HG02610 (cell line): ENCODE measurements around the gene SKAP1.

Experiments used
- ATAC-seq: cut with Tn5 transposase; IDR thresholded peaks from one replicate; pipeline ENCODE4 v1.9.1; 2021; ENCODE audit warnings: mild to moderate bottlenecking, moderate library complexity; ENCODE audit not compliant: unreplicated experiment

SKAP1 gene

DNA sequence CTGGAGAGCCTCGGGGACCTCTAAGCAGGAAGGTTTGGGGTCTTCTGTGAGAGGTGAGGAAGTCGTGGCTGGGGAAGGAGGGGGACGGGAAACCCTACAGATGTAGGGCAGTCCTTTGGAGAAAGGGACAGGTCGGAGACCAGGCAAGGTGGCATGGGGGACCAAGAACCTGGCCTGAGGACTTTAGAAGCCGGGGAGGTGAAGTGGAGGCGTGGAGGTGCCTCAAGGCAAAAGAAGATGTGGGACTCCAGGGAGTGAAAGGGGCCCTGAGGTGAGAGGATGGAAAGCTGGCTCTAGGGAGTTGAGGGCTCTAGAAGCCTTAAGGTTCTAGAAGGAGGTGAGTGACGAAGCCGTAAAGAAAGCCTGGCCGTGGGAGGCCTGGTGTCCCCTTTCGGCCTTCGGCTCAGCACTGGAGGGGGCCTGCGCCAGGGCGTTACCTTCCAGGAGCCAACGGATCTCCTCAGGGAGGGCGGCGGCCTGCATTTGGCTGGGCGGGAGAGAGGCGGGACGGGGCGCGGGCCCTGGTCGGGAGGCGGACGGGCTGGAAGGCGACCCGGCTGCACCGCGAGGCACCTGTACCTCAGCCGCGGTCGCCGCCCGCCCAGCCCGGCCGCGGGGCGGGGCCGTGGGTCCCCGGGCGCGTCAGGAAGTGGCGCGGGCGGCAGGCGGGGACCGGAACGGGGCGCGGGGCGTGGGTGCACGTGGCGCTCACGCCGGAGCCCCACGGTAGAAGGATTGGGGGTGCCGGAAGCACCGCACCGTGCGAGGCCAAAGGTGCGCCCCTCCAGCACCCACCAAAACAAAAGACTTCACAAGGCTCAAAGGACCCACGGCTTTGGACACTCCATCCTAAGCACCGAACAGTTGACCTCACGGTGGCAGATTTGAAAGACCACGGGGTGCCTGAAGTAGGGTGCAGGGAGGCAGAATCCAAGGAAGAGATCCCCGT lies at the start of gene SKAP1:
Gene SKAP1 (minus strand): TSS at position 577 of the 949 bp plus-strand sequence.
- ATAC-seq, result peak; percentile 73

GRCh38 chr17:48479014-48479402 lies 49.0 kb upstream of the SKAP1 start:
- ATAC-seq, result no peak

- ATAC-seq, result peak; percentile 84
These were observed 48.4 kb upstream of the SKAP1 start for GRCh38 chr17:48478224-48479013.

DNA sequence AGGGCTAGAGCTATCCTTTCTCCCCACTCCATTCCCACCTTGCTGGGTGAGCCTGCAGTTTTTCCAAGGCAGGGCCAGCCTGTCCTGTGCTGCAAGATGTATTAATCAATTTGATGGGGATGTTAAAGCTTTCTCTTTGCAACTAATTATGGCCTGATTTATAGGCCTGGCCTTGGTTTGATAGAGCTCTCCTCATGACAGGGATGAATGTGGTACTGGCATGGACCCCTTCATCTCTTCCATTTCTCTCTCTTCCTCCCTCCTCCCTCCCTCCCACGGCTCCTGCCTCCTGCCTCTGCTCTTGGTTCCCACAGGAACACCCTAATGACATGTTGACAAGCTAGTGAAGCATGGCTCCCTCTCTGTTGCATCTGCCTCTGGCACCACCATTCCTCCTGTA lies 47.2 kb upstream of the SKAP1 start:
- no peak for ATAC-seq

DNA sequence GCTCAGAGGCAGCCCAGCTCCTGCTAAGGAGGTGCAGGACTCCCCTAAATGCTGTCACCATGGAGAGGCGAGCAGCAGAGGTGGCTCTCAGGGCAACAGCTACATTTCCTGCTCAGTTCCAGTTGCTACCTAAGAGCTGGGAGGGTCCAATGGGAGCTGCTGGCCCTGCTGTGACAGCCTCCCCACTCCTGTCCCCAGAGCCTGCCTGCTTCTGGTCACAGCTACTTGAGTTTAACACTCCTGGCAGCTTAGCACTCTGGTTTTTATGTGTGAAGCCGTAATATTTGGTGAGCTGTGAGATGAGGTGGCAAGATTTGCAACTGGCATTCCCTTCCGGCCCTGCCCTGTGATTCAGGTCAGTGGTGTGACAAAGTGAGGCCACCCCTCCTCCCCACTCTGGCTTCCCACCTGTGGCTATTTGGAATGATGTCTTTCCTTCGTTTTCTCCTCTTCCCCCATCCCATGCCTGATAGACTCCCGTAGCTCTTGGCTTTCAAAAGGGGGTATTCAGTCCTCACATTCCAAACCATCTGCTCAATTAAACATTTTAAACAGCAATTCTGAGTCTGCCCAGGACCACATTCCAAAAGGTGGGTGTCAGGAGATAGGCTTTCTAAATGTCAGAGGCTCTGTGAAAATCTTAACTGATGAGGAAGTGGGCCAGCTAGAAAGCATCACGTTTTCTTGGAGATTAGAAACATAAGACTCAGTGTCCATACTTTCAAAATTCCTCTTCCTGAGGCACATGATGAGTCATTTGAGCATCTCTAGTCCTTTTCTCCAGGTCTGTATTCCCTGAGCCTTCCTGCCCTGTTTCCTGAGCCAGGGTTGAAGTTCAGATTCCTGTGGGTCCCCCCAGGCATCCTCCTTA lies 42.6 kb upstream of the SKAP1 start:
- no peak for ATAC-seq

GRCh38 chr17:48471817-48472410 lies 41.9 kb upstream of the SKAP1 start:
- no peak for ATAC-seq

- no peak for ATAC-seq
These were observed 40.5 kb upstream of the SKAP1 start for GRCh38 chr17:48470388-48471034.

DNA sequence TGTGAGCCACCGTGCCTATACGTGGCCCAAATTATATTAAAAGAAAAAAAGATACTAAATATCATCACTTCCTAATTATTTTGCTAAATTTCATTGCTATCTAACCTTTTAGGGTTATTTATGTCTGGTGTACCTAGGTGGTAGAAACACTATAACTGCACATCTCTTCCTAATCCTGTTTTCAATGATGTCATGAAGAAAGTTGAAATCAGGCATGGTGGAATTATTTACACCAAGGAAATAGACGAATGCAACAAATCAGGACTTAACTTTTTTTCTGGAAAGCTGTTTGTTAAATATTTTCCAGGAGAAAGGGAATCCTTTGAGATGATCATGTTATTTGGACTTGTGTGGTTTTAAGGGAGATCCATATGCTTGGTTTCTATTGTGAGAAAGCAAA lies 39.2 kb upstream of the SKAP1 start:
- no peak for ATAC-seq

- ATAC-seq, result no peak
These were observed 38.3 kb upstream of the SKAP1 start for GRCh38 chr17:48468299-48468698.

DNA sequence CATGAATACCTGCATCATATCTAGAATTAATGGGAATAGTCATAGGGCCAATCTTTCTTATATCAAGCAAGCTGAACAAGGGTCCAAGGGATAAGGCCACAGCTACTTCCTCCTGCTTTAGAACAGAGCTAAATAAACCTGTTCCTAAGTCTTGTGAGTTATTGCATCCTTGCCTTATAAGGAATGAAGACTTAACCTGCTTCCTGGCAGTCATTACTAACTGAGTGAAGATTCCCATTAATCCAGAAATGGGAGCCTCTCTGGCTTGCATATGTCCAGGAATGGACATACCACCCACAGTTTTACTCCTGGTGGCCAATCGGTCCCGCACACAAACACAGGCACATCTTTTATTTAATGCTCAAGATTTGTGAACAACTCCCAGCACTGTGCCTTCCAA lies 35.9 kb upstream of the SKAP1 start:
- ATAC-seq, result no peak

GRCh38 chr17:48463526-48463925 lies 33.5 kb upstream of the SKAP1 start:
- no peak for ATAC-seq

GRCh38 chr17:48462946-48463345 lies 32.9 kb upstream of the SKAP1 start:
- ATAC-seq, result no peak

DNA sequence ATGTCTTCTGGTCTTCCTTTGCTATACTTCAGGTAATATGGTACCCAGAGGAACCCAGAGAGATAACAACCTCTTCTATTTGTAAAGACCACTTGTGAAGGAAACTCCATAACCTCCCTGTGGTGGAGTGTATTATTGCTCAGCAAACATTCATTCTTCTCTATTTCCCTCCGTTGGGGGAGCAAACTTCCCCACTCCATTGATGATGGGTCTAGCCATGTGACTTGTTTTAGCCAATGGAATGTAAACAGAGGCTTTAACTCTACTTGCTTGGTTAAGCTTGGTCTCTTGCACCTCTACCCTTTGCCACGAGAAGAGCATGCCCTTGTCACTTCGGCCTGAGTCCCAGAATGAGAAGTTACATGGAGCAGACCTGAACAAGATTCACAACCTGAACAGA lies 30.0 kb upstream of the SKAP1 start:
- ATAC-seq, result no peak

- peak; percentile 64 for ATAC-seq
These were observed 29.2 kb upstream of the SKAP1 start for GRCh38 chr17:48459070-48459844.

DNA sequence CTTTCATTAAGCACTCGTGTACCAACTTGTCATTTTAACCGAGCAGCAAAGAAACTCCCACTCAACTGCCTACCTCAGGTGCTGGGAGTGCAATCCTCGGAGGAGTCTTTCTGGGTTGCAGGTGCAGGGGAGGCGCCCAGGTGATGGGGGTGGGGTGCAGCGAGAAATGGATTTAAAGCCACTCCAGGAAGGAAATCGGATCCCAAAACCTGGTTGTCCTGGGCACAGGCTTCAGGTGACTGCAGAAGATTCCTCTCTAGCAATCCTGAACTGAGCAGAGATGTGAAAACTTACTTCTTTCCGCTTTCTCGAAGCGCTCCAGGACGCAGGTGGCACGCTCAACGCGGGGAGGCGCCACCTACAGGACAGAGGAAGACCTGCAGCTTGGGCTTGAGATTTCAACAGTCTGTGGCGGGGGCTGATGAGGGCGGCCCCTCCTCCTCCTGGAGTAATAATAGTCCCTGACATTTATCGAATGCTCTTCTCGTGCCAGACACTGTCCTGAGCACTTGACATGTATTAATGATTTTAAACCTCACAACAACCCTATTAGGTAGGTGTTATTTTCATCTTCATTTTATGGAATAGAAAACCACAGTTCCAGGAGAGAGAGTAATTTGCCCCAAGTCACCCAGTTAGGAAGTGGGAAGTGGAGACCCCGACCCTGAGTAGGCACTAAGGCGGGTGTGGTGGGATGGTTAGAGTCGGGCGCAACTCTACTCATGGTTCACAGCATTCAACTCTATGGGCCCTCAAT lies 27.2 kb upstream of the SKAP1 start:
- no peak for ATAC-seq

- ATAC-seq, result no peak
These were observed 26.6 kb upstream of the SKAP1 start for GRCh38 chr17:48456589-48456988.

DNA sequence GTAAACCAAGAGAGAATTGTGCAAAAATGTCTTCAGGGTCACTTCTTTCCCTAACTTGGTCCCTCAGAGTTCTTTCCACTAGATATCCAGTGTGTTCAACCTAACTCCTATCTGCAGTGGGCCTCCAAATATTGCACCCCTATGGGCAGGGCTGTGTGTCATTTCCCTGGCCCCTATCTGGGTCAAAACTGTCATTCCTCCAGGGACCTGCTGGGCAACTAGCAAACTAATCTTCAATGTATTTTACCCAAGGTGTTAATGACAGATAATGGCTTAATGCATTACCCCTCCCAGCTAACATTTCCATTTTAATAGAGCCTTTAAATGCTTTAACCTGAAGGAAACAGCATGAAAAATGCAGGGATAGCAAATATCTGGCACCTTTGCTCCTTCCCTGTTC lies 25.8 kb upstream of the SKAP1 start:
- ATAC-seq, result no peak

DNA sequence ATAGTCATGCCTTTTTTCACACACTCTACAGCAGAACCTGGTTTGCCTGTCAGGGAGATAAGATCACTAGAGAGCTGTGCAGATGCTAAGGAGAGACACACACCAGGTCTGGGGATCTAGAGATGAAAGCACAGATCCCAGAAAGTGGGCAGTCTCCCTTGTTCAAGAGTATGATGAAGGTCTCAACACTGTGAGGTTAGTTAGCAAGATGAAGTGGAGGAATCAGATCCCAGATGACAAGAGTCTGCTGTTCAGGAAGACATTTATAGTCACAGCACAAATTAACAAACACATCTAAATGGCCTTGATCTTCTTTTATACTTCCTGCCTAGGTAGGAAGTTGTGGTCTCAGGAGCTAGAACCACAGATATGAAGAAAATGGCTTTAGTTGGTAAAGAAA lies 23.4 kb upstream of the SKAP1 start:
- no peak for ATAC-seq

DNA sequence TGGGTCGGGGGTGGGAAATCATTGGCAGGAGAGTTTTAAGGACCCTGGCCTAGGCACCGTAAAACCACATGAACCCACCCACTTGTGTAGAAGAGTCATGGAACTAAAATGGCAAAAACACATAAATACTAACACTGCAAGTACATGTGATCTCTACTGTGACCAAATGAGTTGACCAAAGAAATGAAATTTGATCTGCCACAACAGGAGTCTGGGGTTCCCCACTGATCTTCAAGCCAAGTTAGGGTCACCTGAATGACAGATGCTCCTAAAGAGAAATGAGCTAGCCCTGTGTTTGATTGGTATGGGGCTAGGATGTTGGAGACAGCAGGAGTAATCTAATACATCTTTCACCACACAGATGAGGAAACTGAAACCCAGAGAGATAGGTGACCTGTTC lies 21.5 kb upstream of the SKAP1 start:
- no peak for ATAC-seq
